ENCODE measurements around the gene CADPS. TPM values are rescaled to one million over a fixed set of nuclear protein-coding genes. Genes with fewer than 3 reads are reported as not detected.

CADPS gene
- total RNA-seq, 1 experiment from 2014 or later, result 7.0 TPM

DNA sequence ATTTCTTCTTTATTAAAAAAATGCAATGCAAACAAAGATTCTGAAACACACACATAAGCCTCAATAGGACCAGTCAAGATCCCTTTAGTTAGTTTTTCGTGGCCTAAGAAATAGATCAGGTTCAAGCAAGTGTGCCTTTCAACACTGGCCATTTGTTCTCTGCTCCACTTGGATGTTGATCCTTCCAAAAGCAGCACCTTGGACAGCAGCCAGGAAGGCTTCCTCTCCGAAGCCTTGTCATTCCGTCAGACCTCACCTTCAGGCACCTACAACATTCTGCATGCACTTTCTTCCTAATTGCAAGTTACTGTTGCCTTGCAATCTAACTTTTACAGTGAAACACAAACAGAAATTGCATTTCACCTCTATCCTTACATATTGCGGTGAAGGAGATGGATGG lies 346.0 kb downstream of the CADPS start (continued):
- TF ChIP-seq ARID4B (CRISPR knock-in tag; IDR thresholded peaks at IDR 0.05; ENCODE audit: borderline replicate concordance) (0 out of 2 replicates have a peak, but pooled peaks have one; percentile 62), USF1 (CRISPR knock-in tag; IDR thresholded peaks at IDR 0.05) (peak; percentile 56; the same call in 1 of the 2 replicates), FOXK1 (CRISPR knock-in tag; IDR thresholded peaks at IDR 0.05) (peak; percentile 90), IRF2 (CRISPR knock-in tag; IDR thresholded peaks at IDR 0.05; ENCODE audit: borderline replicate concordance, low read depth) (no peak), MXD4 (CRISPR knock-in tag; IDR thresholded peaks at IDR 0.05; ENCODE audit: borderline replicate concordance) (no peak), IRF1 (CRISPR knock-in tag; IDR thresholded peaks at IDR 0.05) (peak; percentile 77; the same call in 1 of the 2 replicates), CBFB (CRISPR knock-in tag; IDR thresholded peaks at IDR 0.05; ENCODE audit: low read depth) (0 out of 2 replicates have a peak, but pooled peaks have one; percentile 43), NFATC4 (CRISPR knock-in tag; IDR thresholded peaks at IDR 0.05) (no peak)
- TF ChIP-seq, protein P1, sequence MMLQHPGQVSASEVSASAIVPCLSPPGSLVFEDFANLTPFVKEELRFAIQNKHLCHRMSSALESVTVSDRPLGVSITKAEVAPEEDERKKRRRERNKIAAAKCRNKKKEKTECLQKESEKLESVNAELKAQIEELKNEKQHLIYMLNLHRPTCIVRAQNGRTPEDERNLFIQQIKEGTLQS (CRISPR knock-in tag; conservative IDR thresholded peaks at IDR 0.05), result no peak

GRCh38 chr3:62527474-62527873 lies 347.7 kb downstream of the CADPS start:
- DNase-seq (ENCODE audit: low spot score), result no peak
- Mint-ChIP-seq H3K36me3 (no peaks in the 10 kb centered on the region), H3K27ac (no peak overlapping the region), H3K9me3 (no peaks in the 10 kb centered on the region), H3K4me3 (no peak overlapping the region), H3K27me3 (ENCODE audit: low read depth) (no peaks in the 10 kb centered on the region), H3K4me1 (peaks cover 18% of the 10 kb centered on the region)
- no peak for ATAC-seq
- CTCF ChIA-PET, result no interaction called here
- POLR2A ChIA-PET, result no interaction called here
- TF ChIP-seq ZBTB21 (CRISPR knock-in tag; IDR thresholded peaks at IDR 0.05; ENCODE audit: borderline replicate concordance) (no peak), ATF1 (CRISPR knock-in tag; IDR thresholded peaks at IDR 0.05) (no peak), TEAD4 (CRISPR knock-in tag; IDR thresholded peaks at IDR 0.05) (no peak), NR2C2 (CRISPR knock-in tag; IDR thresholded peaks at IDR 0.05) (no peak), FOXP4 (CRISPR knock-in tag; IDR thresholded peaks at IDR 0.05) (no peak), MYBL2 (CRISPR knock-in tag; IDR thresholded peaks at IDR 0.05) (no peak), ZNF138 (CRISPR knock-in tag; conservative IDR thresholded peaks at IDR 0.05) (no peak), NR3C1 (CRISPR knock-in tag; conservative IDR thresholded peaks at IDR 0.05; ENCODE audit: low read depth) (no peak), FOXP1 (CRISPR knock-in tag; IDR thresholded peaks at IDR 0.05; ENCODE audit: borderline replicate concordance) (no peak), NFE2L1 (CRISPR knock-in tag; IDR thresholded peaks at IDR 0.05) (no peak), IRF1 (CRISPR knock-in tag; IDR thresholded peaks at IDR 0.05) (no peak), ERG (CRISPR knock-in tag; IDR thresholded peaks at IDR 0.05) (no peak), PRRX2 (CRISPR knock-in tag; IDR thresholded peaks at IDR 0.05) (no peak)
- TF ChIP-seq, protein P2, sequence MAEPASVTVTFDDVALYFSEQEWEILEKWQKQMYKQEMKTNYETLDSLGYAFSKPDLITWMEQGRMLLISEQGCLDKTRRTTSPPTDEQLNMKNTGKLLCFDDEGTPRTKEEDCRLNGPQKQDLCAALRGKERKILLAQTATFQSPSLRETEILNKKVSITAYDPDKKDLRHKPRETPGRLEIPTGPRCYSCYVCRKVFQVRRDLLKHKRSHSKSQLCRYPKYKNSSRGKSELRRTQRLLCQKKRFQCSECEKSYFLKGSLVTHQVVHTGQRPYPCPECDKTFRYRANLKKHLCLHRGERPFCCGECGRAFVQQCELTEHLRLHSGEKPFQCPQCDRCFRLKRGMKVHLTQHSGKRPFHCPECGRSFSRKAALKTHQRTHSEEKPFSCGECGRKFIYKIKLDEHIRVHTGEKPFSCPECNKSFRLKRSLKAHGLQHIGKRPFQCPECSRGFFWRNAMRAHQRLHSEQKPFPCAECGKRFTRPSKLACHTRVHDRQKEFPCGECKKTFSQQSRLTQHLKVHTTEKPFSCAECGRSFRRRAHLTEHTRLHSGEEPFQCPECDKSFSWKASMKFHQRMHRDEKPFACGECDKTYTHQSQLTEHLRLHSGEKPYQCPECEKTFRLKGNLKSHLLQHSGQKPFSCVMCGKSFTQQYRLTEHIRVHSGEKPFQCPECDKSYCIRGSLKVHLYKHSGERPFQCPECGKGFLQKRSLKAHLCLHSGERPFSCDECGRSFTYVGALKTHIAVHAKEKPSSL (CRISPR knock-in tag; conservative IDR thresholded peaks at IDR 0.05), result no peak
- TF ChIP-seq, protein P3, sequence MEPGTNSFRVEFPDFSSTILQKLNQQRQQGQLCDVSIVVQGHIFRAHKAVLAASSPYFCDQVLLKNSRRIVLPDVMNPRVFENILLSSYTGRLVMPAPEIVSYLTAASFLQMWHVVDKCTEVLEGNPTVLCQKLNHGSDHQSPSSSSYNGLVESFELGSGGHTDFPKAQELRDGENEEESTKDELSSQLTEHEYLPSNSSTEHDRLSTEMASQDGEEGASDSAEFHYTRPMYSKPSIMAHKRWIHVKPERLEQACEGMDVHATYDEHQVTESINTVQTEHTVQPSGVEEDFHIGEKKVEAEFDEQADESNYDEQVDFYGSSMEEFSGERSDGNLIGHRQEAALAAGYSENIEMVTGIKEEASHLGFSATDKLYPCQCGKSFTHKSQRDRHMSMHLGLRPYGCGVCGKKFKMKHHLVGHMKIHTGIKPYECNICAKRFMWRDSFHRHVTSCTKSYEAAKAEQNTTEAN (CRISPR knock-in tag; IDR thresholded peaks at IDR 0.05), result no peak
